Measurements from ENCODE around the gene ZGPAT. TPM values are rescaled to one million over a fixed set of nuclear protein-coding genes. Genes with fewer than 3 reads are reported as not detected.

Gene ZGPAT
- total and polyA plus RNA-seq, 10 of the 15 experiments (the other 5 are each of a cell fraction or from before 2014, with no cell fraction given) = 0.58 to 52.9 (median 18.0) TPM

GRCh38 chr20:63706852-63707557, 834 bp upstream of the ZGPAT start (continued):
- TF ChIP-seq TBL1XR1 (IDR thresholded peaks at IDR 0.05; ENCODE audit: low read depth, low read length) (no peak), REST (IDR thresholded peaks at IDR 0.05; ENCODE audit: low read depth, low read length) (no peak), JUNB (IDR thresholded peaks at IDR 0.05) (no peak), SREBF1 (IDR thresholded peaks at IDR 0.05; ENCODE audit: low read length) (no peak), ZBTB11 (CRISPR knock-in tag; IDR thresholded peaks at IDR 0.05) (no peak), MLLT1 (IDR thresholded peaks at IDR 0.05) (0 out of 2 replicates have a peak, but pooled peaks have one; percentile 43), CHD2 (IDR thresholded peaks at IDR 0.05; ENCODE audit: borderline replicate concordance, low read depth, low read length) (no peak), LARP7 (IDR thresholded peaks at IDR 0.05) (no peak), FOXK2 (IDR thresholded peaks at IDR 0.05) (no peak; the same call in 1 of the 2 replicates), PML (IDR thresholded peaks at IDR 0.05; ENCODE audit: low read length) (no peak), NFXL1 (IDR thresholded peaks at IDR 0.05; ENCODE audit: borderline replicate concordance) (no peak), KLF5 (IDR thresholded peaks at IDR 0.05; ENCODE audit: partially characterized antibody) (no peak), BACH1 (IDR thresholded peaks at IDR 0.05; ENCODE audit: borderline replicate concordance) (no peak), ZNF687 (IDR thresholded peaks at IDR 0.05) (no peak), TAF1 (IDR thresholded peaks at IDR 0.05; ENCODE audit: borderline replicate concordance, low read depth, low read length) (no peak), RBBP5 (conservative IDR thresholded peaks at IDR 0.05) (no peak), HDAC6 (IDR thresholded peaks at IDR 0.05; ENCODE audit: unreplicated experiment) (no peak), NBN (IDR thresholded peaks at IDR 0.05) (no peak), TCF7 (IDR thresholded peaks at IDR 0.05; ENCODE audit: borderline replicate concordance) (no peak), CHD4 (IDR thresholded peaks at IDR 0.05) (no peak)

Measured in GM12878 (cell line).